ENCODE data around the gene CYP11A1.

The CYP11A1 gene

DNA sequence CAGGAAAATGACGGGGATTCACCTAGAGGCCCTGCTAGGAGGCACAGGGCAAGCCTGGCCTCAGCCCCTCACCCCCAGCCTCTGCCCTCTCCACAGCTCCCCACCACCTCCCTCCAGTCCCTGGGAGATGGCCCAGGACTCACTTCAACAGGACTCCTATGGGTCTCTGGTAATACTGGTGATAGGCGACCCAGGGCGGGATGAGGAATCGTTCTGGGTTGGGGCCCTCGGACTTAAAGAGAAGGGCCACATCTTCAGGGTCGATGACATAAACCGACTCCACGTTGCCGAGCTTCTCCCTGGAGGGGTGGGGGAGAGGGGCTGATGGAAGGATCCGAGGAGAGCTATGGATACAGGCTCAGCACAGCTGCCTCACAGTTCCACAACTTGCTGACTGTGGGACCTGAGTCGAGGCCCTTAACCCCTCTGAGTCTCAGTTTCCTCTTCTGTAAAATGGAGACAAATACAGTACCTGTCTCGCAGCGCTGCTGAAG lies 19.6 kb downstream of the CYP11A1 start:
- no peak for DNase-seq (ENCODE audit: low spot score)

DNA sequence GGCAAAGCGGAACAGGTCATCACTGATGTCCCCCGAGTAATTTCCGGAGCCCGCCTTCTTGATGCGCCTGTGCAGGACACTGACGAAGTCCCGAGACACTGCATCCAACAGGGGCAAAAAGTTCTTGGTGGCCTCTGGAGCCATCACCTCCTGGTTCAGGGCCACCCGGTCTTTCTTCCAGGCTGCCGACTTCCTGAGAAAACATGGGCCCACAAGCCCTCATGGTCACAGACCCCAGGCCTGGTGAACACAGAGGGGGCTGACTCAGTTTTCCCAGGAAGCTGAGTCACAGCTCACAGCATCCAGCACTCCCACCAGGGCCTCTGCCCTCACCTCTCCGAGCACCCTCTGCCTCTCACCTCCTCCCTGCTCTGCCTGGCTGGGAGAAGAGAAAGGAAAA lies 22.4 kb downstream of the CYP11A1 start:
- no peak for DNase-seq (ENCODE audit: low spot score)

DNA sequence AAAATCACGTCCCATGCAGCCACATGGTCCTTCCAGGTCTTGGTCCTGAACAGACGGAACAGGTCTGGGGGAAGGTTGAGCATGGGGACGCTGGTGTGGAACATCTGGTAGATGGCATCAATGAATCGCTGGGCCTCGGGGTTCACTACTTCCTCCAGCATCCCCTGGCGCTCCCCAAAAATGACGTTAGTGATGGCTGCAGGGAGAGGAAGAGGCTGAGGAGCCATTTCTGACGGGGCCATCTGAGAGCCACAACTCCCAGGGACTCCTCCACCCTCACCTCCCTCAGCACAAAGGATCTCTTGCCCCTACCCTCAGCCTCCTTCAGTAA lies 23.7 kb downstream of the CYP11A1 start:
- no peak for DNase-seq (ENCODE audit: low spot score)

DNA sequence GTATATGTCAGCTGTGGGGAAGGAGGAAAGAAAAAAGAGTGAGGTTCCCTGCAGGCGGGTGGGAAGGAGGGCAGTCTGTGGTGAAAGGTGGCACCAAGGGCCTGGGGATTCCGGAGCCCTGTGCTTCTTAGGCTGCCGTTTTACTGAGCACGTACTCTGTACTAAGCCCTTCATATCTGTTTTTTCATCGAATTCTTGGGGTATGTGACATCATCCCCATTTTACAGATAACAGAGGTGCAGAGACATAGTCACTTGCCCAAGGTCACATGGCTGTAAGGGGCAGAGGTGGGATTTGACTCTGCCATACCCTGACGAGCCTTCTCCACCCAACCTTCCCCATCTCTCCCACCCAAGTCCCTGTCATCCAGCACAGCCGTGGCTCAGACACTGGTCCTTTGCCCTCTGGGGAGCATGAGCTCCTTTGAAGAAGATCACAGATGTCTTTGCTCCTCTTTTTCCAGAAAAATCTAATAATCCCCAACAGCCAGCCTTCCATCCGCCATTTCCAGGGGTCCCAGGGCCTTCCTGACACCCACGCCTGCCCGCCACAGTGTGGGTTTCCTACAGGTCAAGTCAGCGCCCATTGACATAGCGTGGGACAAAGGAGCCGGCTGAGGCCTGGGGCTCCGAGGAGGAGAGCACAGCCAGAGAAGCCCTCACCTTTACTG lies 24.2 kb downstream of the CYP11A1 start:
- no peak for DNase-seq (ENCODE audit: low spot score)

DNA sequence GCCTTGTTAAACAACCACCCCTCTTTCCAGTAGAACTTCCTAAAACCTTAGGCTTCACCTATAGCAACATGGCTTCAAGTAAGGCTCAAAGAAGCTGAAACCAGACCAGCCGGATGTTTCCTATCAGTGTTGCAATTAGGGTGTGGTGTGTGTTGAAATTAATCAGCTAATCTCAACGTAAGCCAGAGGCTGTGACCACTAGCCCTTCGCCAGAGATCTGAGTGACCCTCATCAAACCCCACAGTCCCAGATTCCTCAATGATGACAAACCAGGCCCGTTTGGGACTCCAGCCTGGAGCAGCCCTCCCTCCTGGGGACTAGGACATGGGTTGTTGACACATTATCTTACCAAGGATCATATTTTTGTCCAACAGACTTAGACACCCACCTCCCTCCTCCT lies 27.3 kb downstream of the CYP11A1 start:
- DNase-seq (ENCODE audit: low spot score) = no peak

DNA sequence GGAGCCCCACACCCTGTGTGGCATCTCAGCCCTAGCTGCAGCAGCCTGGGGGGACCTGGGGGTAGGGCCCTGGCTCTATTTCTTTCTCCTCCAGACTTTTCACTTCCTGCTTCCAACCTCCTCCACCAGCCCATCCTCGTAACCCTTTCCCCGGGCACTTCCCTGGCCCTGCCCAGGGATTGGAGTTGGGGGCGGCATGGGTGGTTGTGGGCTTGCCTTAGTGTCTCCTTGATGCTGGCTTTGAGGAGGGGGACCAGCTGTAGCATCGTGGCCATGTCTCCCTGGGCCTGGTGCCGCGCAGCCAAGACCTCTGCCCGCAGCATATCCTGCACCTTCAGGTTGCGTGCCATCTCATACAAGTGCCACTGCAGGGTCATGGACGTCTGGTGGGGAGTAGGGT lies 28.1 kb downstream of the CYP11A1 start:
- DNase-seq (ENCODE audit: low spot score) = no peak

DNA sequence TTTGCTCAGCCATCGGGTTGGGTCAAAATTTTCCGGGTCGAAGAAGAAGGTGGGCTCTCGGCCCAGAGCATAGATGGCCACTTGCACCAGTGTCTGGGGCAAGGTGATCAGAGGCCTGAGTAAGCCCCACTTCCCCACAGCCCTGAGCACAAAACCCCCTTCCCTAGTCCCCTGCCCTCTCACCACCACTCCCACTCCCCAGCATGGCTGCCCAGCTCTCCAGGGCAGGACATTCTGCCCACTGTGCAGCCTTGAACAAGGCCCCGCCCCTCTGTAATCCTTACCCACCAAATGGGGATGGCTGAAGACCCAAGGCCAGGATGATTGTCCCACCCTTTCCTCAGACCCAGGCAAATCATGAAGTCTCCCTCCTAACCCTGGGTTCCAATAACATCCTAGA lies 28.8 kb downstream of the CYP11A1 start:
- DNase-seq (ENCODE audit: low spot score) = no peak

DNA sequence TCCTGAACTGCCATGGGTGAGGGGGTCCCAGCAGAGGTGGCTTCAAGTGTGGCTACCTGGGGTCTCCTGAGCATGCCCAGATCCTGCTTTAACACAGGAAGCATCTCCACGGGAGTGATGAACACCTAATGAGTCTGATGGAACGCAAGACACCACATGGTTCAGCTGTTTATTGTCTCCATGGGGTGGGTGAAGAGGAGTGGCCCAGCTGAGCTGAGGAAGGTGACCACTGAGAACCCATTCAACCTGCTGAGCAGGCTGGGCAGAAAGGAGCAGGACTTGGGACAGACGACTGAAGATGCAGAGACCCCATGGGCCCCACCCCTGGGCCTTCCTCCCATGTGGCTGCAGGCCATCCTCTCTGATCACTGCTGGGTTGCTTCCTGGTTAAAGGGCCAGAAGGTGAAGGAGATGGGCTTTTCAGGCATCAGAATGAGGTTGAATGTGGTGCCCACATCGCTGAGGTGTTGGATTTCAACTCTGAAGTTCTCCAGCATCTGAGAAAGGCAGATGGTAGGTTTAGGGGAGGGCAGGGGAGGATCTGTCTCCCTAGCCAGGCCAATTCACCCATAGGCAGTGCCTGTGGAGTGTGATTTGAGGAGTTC lies 29.7 kb downstream of the CYP11A1 start:
- no peak for DNase-seq (ENCODE audit: low spot score)

DNA sequence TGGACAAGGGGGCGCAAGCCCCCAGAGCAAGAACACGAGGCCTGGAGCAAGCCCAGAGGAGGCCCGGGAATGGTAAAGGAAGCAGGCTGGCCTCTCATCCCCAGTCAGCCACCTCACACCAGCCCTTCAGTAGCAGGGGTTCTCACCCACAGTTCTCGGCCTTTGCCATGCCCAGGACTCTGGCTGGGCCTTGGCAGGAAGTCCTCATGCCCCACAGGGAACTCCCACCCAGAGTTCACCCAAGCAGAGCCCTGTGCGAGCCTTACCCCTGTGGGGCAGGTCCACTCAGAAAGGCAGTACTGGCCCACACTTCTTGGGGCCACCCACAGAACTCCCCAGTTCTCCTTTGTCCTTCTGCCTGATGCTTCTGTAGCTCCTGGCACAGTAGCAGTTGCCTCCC lies 30.3 kb downstream of the CYP11A1 start:
- no peak for DNase-seq (ENCODE audit: low spot score)

DNA sequence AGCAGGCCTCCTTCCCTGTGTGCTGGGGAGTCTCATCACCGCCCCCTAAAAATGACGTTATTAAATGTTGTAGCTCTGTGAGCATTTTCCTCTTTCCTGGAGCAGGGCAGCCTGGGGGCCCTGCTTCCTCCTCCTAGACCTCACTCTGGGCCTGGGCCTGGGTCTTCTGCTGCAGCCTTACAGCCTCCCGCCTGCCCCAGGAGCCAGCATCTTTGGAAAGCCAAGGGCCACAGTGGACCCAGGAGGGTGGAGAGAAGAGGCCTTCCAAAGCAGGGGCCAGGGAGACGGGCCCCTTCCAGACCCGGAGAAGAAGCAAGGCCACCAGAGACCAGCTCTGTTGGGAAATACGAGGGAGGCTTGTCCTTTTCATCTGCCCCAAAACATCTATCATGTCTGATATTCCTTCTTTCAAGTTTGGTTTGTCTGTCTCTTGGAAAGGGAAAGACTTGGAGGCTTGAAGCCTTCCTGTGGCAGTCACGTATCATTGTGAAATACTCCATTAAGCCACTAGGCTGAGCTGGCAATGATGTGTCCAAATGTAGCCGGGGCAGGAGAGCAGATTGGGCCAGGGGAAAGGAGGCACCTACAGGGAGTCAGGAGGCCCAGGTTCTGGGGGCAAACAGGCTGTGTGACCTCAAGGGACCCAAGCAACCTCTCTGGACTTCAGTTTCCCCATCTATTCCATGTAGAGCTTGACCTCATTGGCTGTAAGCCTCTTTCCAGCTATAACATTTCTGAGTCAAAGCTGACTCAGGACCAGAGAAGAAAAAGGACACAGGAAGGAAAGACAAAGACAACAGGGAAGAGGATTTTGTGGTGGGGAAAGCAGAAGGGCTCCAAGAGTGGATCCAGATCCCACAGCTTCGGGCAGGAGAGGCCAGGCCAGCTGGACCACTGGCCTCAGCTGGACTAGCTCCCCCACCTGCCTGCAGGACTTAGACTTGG lies 31.1 kb downstream of the CYP11A1 start:
- no peak for DNase-seq (ENCODE audit: low spot score)

DNA sequence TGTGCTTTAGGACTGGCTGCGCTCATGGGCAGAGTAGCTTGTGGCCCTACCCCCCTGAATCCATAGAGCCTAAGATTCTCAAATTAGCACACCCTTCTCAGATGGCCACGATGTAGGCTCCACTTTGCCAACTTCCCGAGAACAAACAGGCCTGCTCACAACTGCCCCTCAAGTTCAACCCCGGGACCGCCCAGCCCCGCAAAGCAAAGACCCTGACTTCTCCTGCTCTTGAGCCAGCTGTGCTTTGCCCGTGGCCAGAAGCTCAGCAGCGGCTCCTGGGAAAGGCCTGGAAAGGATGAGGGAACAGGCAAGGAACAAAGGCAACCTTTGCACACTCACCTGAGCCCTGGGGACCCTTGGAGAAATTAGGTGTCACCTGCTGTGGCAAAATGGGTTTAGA lies 32.0 kb downstream of the CYP11A1 start:
- no peak for DNase-seq (ENCODE audit: low spot score)

DNA sequence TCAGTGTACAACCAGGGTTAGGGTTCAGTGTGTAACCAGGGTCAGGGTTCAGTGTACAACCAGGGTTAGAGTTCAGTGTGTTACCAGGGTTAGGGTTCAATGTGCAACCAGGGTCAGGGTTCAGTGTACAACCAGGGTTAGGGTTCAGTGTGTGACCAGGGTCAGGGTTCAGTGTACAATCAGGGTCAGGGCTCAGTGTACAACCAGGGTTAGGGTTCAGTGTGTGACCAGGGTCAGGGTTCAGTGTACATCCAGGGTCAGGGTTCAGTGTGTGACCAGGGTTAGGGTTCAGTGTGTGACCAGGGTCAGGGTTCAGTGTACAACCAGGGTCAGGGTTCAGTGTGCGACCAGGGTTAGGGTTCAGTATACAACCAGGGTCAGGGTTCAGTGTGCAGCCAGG lies 33.3 kb downstream of the CYP11A1 start:
- no peak for DNase-seq (ENCODE audit: low spot score)

DNA sequence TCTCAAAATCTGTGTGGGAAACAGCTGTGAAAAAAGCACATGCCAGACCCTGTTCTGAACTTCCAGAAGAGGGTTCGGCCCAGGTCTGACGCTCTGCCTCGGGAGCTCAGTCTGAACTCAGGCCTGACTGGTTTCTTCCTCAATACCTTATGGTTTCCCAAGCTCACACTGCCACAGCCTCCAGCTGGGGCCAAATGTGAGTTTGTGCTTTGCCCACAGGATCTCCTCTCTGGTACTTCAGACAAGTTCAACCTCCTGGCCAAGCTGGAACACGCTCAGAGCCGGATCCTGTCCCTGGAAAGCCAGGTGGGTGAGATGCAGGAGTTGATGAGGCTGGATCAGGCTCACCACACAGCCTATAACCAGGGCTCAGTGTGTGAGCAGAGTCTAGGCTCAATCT lies 33.8 kb downstream of the CYP11A1 start:
- no peak for DNase-seq (ENCODE audit: low spot score)

DNA sequence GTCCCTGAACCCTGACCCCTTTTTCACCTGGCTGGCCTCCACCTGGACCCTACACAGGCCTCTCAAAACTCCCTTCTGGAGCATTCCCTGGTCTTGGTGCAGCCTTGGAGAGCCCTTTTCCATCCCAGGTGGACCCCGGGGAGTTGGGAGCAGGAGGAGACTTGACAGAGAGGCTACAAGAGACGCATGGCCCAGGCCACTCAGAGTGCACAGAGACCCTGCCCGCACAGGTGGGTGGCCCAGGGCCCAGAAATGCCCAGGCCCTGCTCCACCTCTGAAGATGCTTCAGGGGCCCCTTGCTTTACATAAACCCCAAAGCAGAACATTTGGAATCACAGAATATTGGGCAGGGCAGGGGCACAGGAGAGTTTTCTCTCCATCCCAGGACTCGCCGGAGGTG lies 34.4 kb downstream of the CYP11A1 start:
- DNase-seq (ENCODE audit: low spot score) = no peak

DNA sequence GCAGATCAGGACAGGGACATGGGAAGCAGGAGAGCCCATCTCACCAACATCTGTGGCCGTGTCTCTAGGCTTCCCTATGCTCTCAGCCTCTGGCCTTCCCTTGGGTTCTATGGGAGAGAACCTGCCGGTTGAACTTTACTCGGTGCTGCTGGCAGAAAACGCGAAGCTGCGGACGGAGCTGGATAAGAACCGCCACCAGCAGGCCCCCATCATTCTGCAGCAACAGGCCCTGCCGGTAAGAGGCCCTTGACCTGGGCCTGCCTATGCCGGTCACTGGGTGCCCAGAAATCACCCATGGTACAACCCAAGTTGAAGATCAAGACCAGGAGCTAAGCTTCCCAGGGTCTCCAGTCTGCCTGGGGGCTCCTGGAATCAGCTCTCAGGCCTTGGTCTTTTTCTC lies 34.8 kb downstream of the CYP11A1 start:
- no peak for DNase-seq (ENCODE audit: low spot score)

DNA sequence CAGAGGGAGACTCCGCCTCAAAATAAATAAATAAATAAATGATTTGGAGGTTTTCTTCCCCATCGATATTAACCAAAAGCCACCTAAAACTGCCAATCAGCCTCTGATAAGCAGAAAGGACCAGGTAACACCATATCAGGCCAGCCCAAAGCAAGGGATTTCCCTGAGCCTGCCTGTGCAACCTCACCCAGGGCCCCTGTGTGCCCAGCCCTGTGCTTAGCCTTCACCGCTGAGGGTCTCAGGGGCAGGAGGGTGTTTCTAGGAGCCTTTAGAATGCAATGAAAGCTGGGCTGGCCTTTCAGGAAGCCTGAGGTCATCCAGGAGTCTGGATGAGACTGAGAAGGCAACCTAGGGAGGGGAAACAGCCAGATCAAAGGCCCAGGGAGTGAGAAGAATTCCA lies 35.4 kb downstream of the CYP11A1 start:
- DNase-seq (ENCODE audit: low spot score) = no peak

DNA sequence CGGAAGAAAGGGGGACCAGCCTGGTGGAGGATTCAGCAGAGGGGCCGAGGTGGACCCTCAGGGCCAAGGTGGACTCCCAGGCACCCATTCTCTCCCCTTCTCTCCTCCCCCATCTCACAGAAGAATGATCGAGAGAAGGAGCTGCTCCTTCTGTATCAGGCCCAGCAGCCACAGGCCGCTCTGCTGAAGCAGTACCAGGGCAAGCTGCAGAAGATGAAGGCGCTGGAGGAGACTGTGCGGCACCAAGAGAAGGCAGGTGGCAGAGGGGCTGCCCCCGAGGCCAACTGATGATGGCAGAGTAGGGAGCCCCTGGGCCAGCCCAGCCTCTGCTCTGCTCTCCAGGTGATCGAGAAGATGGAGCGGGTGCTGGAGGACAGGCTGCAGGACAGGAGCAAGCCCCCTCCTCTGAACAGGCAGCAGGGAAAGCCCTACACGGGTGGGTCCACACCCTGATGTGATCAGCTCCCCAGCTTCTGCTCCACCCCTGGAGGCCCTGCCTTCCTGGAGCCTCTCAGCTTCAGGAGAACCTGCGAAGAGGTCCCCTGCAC lies 36.5 kb downstream of the CYP11A1 start:
- DNase-seq (ENCODE audit: low spot score) = no peak

DNA sequence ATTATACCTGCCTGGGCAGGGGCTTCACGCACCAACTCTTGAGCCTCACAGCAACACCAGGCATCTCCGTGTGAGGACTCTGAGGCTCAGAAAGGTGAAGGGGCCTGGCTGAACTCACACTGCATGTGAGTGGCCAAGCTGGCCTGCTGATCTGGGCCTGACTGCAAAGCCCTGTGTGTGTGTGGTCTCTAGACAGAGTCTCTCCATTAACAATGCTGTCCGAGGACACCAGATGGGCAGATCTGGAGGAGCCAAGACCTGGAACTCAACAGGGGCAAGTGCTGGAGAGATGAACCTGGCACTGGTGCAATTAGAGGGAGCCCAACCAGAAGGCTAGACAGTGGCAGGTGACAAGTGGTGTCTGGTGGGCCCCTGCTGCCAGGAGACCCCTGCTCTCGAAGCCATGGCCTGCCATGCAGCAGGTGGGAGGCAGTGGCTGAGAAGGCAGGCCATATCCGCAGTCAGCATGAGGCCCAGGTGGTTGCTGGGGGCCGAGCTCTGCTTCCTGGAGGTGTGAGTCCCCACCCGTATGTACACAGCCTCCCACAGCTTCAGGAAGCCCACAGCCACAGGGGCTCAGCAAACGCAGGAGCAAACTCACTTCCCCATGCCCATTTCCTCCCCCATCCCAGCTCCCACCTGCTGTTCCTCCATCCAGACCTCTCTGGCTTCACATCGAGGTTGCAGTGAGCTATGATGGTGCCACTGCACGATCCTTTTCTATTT lies 39.0 kb downstream of the CYP11A1 start:
- DNase-seq (ENCODE audit: low spot score) = no peak

DNA sequence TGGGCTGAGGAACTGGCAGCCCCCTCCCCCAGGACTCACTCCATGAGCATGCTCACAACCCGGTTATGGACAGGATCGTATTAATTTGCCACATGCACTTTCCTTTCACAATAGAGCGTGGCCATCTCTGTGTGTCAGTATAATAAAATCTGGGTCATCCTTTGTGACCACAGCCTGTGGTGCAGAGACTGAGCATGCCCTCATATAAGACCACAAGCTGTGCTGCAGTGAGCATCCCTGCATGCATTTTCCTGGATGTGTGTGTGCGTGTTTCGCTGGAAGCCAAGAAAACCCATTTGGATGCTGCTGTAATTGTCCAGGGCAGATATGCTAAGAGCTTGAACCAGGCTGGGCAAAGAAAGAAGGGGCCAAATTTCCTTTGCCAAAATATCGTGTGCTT lies 39.7 kb downstream of the CYP11A1 start:
- DNase-seq (ENCODE audit: low spot score) = no peak

DNA sequence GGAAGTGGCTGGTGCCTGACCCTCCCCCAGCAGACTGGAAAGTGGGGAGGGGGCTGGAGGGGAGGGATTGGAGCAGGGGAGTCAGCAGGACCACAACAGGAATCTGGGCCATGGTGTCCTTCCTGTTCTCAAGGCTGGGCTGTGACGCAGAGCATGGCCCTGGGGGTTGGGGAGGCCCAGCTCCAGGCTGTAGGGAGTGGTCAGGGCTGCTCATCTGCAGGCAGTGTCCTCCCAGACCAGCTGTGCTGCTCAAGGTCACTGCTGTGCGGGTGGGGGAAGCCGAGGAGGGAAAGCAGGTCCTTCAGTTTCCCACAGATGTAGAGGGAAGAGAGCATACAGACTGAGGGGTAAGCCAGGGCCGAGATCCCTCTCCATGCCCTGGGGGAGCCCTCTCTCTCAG lies 40.7 kb downstream of the CYP11A1 start:
- no peak for DNase-seq (ENCODE audit: low spot score)

DNA sequence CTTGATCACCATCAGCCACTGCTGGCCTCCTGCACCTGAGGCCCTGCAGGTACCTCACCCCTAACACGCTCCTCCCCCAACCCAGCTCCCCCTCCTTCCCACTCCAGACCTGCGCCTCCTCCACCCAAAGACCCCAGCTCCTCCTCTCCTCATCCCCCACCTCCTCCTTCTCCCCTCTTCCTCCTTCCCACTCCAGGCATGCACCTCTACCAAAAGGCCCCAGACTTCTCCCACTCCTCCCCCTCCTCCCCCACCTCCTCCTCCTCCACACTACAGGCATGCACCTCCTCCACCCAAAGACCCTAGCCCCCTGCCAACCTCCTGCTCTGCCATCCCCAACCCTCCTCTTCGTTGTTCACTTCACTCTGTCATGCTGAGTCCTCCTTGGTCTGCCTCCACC lies 42.7 kb downstream of the CYP11A1 start:
- DNase-seq (ENCODE audit: low spot score) = no peak

DNA sequence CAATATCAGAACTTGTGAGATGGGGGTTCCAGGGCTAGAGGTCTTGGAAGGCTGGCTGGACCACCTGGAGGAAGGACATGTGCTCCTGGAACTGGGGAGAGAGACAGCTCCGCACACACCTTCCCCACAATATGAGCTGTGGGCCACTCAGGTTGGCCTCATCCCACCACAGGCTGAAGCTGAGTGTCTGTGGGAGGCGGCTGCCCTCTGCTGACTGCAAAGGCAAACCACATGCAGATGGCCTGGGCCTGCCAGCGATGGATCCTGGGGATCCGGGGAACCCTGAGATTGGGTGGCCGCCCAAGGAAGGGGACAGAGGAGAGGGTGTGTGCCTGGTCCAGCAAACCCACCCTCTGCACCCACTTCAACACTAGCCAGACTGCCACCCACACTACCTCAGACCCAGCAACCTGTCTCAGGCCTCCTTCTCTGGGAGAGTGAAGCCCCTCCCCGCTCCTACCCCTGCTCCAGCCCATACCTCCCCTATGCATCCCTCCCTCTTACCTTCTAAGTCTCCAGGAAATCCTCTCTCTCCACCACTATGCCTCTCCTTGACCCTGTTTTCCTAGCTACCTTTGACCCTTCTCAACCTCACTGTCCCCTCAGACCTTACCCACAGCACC lies 44.8 kb downstream of the CYP11A1 start:
- peak; percentile 89 for DNase-seq (ENCODE audit: low spot score)

Data from D341Med (cell line).